Sigmoid colon (tissue), 7 donors: ENCODE data around the gene CNPY3. TPM values are rescaled to one million over a fixed set of nuclear protein-coding genes. Genes with fewer than 3 reads are reported as not detected.
A peak's percentile ranks its signal among the peaks of the same experiment; 100 is the strongest.
"Not testable (repeated sequence)": the region's sequence is repeated elsewhere in the genome, so short reads cannot be mapped to it uniquely, and the experiment has no call there.

Experiments
- DNase-seq: peaks from one replicate; pipeline ENCODE4 v3.0.0-alpha.2; 2019
- H3K27ac ChIP-seq, 4 donors: fragments of 200-600 bp; sonication (generic); one replicate each; pipeline ENCODE4 v1.5.1; 2016 to 2019; ENCODE audit warnings: mild to moderate bottlenecking in 1 of 4
- H3K27me3 ChIP-seq, 3 donors: fragments of 200-600 bp; sonication (generic); one replicate each; pipeline ENCODE4 v1.5.1; 2019; ENCODE audit warnings: mild to moderate bottlenecking in 1 of 3
- H3K36me3 ChIP-seq, 4 donors: fragments of 200-600 bp; sonication (generic); one replicate each; pipeline ENCODE4 v1.5.1; 2016 to 2019
- H3K4me1 ChIP-seq, 4 donors: fragments of 200-600 bp; sonication (generic); one replicate each; pipeline ENCODE4 v1.5.1; 2017 to 2019
- H3K4me3 ChIP-seq, 4 donors: fragments of 200-600 bp; sonication (generic); one replicate each; pipeline ENCODE4 v1.5.1; 2017 to 2019; ENCODE audit warnings: mild to moderate bottlenecking in 2 of 4, moderate library complexity in 1 of 4
- H3K9me3 ChIP-seq, 4 donors: fragments of 200-600 bp in 3 of 4; sonication (generic) in 3 of 4; one replicate each; pipeline versions ENCODE4 v1.5.1 to v1.6.1; 2013 to 2019
- EP300 ChIP-seq, 4 donors: sonication (generic); formaldehyde crosslinking; IDR thresholded peaks; one replicate each; pipeline ENCODE4 v1.6.1; 2017; ENCODE audit warnings: antibody characterized with exemption in 4 of 4
- POLR2A ChIP-seq, 2 donors: fragments of 450-650 bp; IDR thresholded peaks; one replicate each; pipeline ENCODE4 v1.6.1; 2016; ENCODE audit warnings: antibody characterized with exemption in 2 of 2, mild to moderate bottlenecking in 2 of 2, moderate library complexity in 2 of 2
- POLR2AphosphoS5 ChIP-seq, 4 donors: sonication (generic); formaldehyde crosslinking; IDR thresholded peaks; one replicate each; pipeline ENCODE4 v1.6.1; 2017; ENCODE audit warnings: antibody characterized with exemption in 4 of 4
- WGBS, 2 donors: extraction: QIAGEN DNeasy Blood & Tissue Kit; methylation state at CpG; one replicate each; pipeline ENCODE4 v1.1.7; 2013; 5-methylcytosine and 5-hydroxymethylcytosine counted together
- intact Hi-C: fragments of 100-400 bp; cut with DNase I; formaldehyde crosslinking; loops from one replicate; pipeline ENCODE4 v1.15.1; 2023
- polyA plus RNA-seq, 3 donors: library from polyadenylated mRNA; stranded (reverse); fragments of 200-250 nt; gene quantifications; one replicate each; pipeline ENCODE4 v1.2.3, GENCODE V29; 2013
- total RNA-seq, 4 donors: library from RNA; depleted of rRNA; stranded (reverse); fragments of >200 nt; gene quantifications; one replicate each; pipeline ENCODE4 v1.1.0, GENCODE V29; 2016
- TF ChIP-seq, protein P1 (sequence below), 4 experiments: fragments of 450-650 bp in 3 of 4; fragments of 200-600 bp in 1 of 4; IDR thresholded peaks; one replicate each; pipeline ENCODE4 v1.5.1; 2016 to 2019; ENCODE audit warnings: antibody characterized with exemption in 4 of 4, mild to moderate bottlenecking in 3 of 4, moderate library complexity in 2 of 4
- donor health status: healthy with polysubstance abuse.
- donor health status: Bipolar disorder and iron deficiency.
- donor health status: healthy.

The CNPY3 gene
- total and polyA plus RNA-seq, 7 donors: 11.8 to 37.5 (median 23.4) TPM

DNA sequence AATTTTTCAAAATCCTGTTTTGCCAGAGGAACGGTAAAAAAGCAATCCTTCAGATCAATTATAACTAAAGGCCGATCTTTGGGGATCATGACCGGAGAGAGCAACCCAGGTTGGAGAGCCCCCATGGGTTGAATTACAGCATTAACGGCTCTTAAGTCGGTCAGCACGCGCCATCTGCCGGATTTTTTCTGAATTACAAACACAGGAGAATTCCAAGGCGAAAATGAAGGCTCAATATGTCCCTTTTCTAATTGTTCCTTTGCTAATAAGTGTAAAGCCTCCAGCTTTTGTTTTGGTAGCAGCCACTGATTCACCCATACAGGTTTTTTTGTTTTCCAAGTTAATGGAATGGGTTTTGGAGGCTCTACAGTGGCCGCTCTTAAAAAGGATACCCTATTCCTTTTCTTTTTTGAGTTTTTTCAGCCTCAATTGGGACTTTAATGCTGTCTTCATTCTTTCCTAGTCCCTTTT lies 30.4 kb upstream of the CNPY3 start:
- TF ChIP-seq POLR2A (IDR thresholded peaks at IDR 0.05) (no peak), EP300 (IDR thresholded peaks at IDR 0.05) (no peak), POLR2AphosphoS5 (IDR thresholded peaks at IDR 0.05) (no peak)
- TF ChIP-seq, protein P1, sequence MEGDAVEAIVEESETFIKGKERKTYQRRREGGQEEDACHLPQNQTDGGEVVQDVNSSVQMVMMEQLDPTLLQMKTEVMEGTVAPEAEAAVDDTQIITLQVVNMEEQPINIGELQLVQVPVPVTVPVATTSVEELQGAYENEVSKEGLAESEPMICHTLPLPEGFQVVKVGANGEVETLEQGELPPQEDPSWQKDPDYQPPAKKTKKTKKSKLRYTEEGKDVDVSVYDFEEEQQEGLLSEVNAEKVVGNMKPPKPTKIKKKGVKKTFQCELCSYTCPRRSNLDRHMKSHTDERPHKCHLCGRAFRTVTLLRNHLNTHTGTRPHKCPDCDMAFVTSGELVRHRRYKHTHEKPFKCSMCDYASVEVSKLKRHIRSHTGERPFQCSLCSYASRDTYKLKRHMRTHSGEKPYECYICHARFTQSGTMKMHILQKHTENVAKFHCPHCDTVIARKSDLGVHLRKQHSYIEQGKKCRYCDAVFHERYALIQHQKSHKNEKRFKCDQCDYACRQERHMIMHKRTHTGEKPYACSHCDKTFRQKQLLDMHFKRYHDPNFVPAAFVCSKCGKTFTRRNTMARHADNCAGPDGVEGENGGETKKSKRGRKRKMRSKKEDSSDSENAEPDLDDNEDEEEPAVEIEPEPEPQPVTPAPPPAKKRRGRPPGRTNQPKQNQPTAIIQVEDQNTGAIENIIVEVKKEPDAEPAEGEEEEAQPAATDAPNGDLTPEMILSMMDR (IDR thresholded peaks at IDR 0.05): peak; percentile 60 to 89 (median 72)
- peaks cover 0 to 7% (median 1%) of the 10 kb centered on the region in 4 donors for H3K4me1 ChIP-seq
- WGBS, 2 donors: 10 to 11% methylated on average over 10 of the region's 10 CpGs
- DNase-seq: peak; percentile 85
- no peak overlapping the region for H3K27ac ChIP-seq
- H3K36me3 ChIP-seq: no peaks in the 10 kb centered on the region
- no peaks in the 10 kb centered on the region for H3K9me3 ChIP-seq
- intact Hi-C loops: loop anchor here (1.0 kb wide), 1 partner anchor 238 kb away; no protein-coding TSS in a partner anchor
- no peak overlapping the region for H3K4me3 ChIP-seq
- H3K27me3 ChIP-seq: no peaks in the 10 kb centered on the region

DNA sequence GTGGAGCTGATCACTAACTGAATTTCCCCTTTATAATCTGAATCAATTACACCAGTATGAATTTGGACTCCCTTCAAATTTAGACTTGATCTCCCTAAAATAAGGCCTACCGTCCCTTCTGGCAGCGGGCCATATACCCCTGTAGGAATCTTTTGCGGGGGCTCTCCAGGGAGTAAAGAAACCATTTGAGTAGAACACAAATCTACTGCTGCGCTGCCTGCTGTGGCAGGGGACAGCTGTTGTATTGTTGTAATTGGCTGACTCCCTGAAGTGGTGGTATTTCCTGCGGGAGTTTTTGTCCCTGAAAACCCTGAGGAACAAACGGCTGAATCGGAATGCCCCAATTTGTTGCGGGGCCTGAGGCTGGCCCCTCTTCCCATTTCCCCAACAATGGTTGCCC lies 29.4 kb upstream of the CNPY3 start:
- H3K27me3 ChIP-seq: no peaks in the 10 kb centered on the region
- H3K9me3 ChIP-seq: no peaks in the 10 kb centered on the region
- TF ChIP-seq, protein P1 (IDR thresholded peaks at IDR 0.05): no peak
- TF ChIP-seq EP300 (IDR thresholded peaks at IDR 0.05) (no peak), POLR2A (IDR thresholded peaks at IDR 0.05) (no peak), POLR2AphosphoS5 (IDR thresholded peaks at IDR 0.05) (no peak)
- H3K27ac ChIP-seq: no peak overlapping the region
- 72 to 73% methylated on average over 8 of the region's 8 CpGs for WGBS, 2 donors
- no peaks in the 10 kb centered on the region for H3K36me3 ChIP-seq
- no peak for DNase-seq
- no peak overlapping the region for H3K4me3 ChIP-seq
- peaks cover 0 to 7% (median 1%) of the 10 kb centered on the region in 4 donors for H3K4me1 ChIP-seq
- intact Hi-C loops: loop anchor here (1.0 to 5.0 kb wide), 2 partner anchors 112 to 239 kb away; partner anchors contain the start of genes KLHDC3 and MEA1

DNA sequence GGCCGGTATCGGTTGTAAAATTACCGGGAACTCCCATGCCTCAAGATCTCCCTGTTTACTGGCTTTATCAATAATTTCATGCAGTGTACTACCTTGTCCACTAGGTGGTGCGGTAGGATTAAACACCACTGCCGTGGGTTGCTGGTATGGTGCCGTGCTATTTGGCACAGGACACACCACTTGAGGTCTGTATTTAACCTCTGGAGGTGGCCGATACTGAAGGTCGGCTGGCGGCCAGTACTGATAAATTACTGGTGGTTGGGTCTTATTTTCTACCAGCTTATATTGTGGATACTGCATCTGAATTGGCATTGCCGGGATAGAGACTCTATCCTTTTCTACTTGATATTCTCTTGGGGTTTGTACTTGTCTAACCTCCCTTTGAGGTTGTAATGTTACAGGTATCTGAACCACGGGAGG lies 27.7 kb upstream of the CNPY3 start:
- Histone ChIP-seq H3K9me3 (no peaks in the 10 kb centered on the region), H3K36me3 (no peaks in the 10 kb centered on the region), H3K4me1 (peaks cover 0 to 7% (median 1%) of the 10 kb centered on the region in 4 donors), H3K4me3 (no peak overlapping the region), H3K27me3 (no peaks in the 10 kb centered on the region), H3K27ac (no peak overlapping the region)
- 1 to 7% methylated on average over 11 of the region's 11 CpGs for WGBS, 2 donors
- peak; percentile 90 for DNase-seq
- TF ChIP-seq, protein P1 (IDR thresholded peaks at IDR 0.05): peak; percentile 85 to 89 (median 88)
- TF ChIP-seq POLR2A (IDR thresholded peaks at IDR 0.05): no peak
- no peak for TF ChIP-seq EP300 (IDR thresholded peaks at IDR 0.05)
- peak in 1 of 4 donors; percentile 37 for TF ChIP-seq POLR2AphosphoS5 (IDR thresholded peaks at IDR 0.05)
- intact Hi-C loops: loop anchor here (1.0 to 5.0 kb wide), 2 partner anchors 111 to 242 kb away; partner anchors contain the start of genes KLHDC3 and MEA1

- H3K9me3 ChIP-seq, DNase-seq, H3K36me3 ChIP-seq, H3K4me1 ChIP-seq, H3K27me3 ChIP-seq, H3K27ac ChIP-seq, H3K4me3 ChIP-seq: not testable (repeated sequence)
- intact Hi-C loops: loop anchor here (5.0 kb wide), 1 partner anchor 110 kb away; the partner anchor contains the start of genes KLHDC3 and MEA1
- WGBS, 2 donors: 80 to 84% methylated on average over 22 of the region's 22 CpGs
These were observed 26.6 kb upstream of the CNPY3 start for GRCh38 chr6:42902429-42903263.

- no peak overlapping the region for H3K27ac ChIP-seq
- H3K27me3 ChIP-seq: no peaks in the 10 kb centered on the region
- intact Hi-C loops: loop anchor here (5.0 kb wide), 1 partner anchor 108 kb away; the partner anchor contains the start of genes KLHDC3 and MEA1
- no peaks in the 10 kb centered on the region for H3K9me3 ChIP-seq
- H3K36me3 ChIP-seq: no peaks in the 10 kb centered on the region
- H3K4me3 ChIP-seq: no peak overlapping the region
- H3K4me1 ChIP-seq: peaks cover 0 to 7% (median 1%) of the 10 kb centered on the region in 4 donors
- WGBS, 2 donors: 87 to 92% methylated on average over 10 of the region's 10 CpGs
- TF ChIP-seq POLR2AphosphoS5 (IDR thresholded peaks at IDR 0.05) (no peak), EP300 (IDR thresholded peaks at IDR 0.05) (no peak), POLR2A (IDR thresholded peaks at IDR 0.05) (no peak)
- TF ChIP-seq, protein P1 (IDR thresholded peaks at IDR 0.05): no peak
- DNase-seq: no peak
These were observed 24.8 kb upstream of the CNPY3 start for GRCh38 chr6:42904467-42904866.
